ENCODE results near the gene PTGR2. TPM values are rescaled to one million over a fixed set of nuclear protein-coding genes. Genes with fewer than 3 reads are reported as not detected.

PTGR2 gene
- total and polyA plus RNA-seq, 2 donors (not counting 1 experiment from before 2014, with no cell fraction given) = 5.6 to 7.9 TPM

DNA sequence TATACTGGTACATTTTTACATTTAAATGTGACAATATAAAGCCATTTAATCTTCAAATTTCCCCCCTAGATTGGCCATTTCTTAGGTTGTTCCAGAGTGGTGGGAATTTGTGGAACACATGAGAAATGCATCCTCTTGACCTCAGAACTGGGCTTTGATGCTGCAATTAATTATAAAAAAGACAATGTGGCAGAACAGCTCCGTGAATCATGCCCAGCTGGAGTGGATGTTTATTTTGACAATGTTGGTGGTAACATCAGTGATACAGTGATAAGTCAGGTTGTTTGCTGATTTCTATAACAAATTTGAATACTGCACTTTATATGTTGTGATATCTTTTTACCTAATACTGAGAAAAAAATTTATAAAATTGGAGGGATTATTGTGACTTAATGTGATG is 27.4 kb downstream of the PTGR2 start:
- TF ChIP-seq CTCF (conservative IDR thresholded peaks at IDR 0.05 in 1 of 2, IDR thresholded peaks at IDR 0.05 in 1 of 2; ENCODE audit: low read depth in 1 of 2, low read length in 2 of 2) (no peak), EZH2 (IDR thresholded peaks at IDR 0.05; ENCODE audit: low read length, missing control alignments) (no peak)

DNA sequence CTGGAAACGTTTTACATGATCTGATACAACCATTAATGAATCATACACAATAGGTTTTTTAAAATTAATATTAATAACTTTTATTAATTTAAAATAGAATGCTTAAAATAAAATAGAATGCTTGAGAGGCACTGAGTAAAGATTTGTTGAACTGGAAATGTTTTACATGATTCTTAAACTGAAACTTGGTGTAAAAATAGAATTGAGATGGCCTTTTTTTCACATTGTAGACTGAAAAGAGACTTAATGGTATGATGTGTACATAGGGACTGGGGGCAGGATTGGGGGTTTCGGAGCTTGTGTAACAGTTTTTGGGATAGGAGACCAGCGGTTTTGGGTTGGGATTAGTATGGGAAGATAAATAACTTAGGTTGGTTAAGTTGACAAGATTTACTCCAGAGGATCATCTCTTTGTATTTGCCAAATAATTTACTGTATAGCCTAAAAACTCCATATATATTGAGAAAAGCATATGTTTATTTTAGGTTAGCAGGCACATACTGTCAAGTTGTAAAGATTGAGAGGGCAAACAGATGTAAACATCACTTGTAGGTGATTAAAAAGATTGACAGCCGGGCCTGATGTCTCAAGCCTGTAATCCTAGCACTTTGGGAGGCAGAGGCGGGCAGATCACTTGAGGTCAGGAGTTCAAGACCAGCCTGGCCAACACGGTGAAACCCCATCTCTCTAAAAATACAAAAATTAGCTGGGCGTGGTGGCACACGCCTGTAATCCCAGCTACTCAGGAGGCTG is 33.0 kb downstream of the PTGR2 start:
- H3K27ac ChIP-seq (ENCODE audit: insufficient read depth, low read length) = no peak overlapping the region
- peaks cover 5% of the 10 kb centered on the region for H3K4me1 ChIP-seq (ENCODE audit: control insufficient read depth, extremely low read depth, insufficient read depth, low read length)
- H4K20me1 ChIP-seq (ENCODE audit: control insufficient read depth, extremely low read depth, insufficient read depth, low read length) = no peaks in the 10 kb centered on the region
- H3K27me3 ChIP-seq (ENCODE audit: control insufficient read depth, insufficient read depth, low read length) = no peaks in the 10 kb centered on the region
- TF ChIP-seq CTCF (conservative IDR thresholded peaks at IDR 0.05 in 1 of 2, IDR thresholded peaks at IDR 0.05 in 1 of 2; ENCODE audit: low read depth in 1 of 2, low read length in 2 of 2) (no peak), EZH2 (IDR thresholded peaks at IDR 0.05; ENCODE audit: low read length, missing control alignments) (no peak)
- no peak overlapping the region for H3K9ac ChIP-seq (ENCODE audit: insufficient read depth, low read length)
- no peak overlapping the region for H3K4me3 ChIP-seq (replicated peaks in 1 of 4; ENCODE audit: control extremely low read depth in 1 of 4, insufficient read depth in 1 of 4, low read depth in 3 of 4, low read length in 4 of 4)
- peaks cover 38% of the 10 kb centered on the region for H3K79me2 ChIP-seq (ENCODE audit: control insufficient read depth, insufficient read depth, low read length)
- H2AFZ ChIP-seq (ENCODE audit: low read length) = no peak overlapping the region
- H3K4me2 ChIP-seq (ENCODE audit: extremely low read depth, insufficient read depth, low read length) = no peak overlapping the region
- no peaks in the 10 kb centered on the region for H3K9me3 ChIP-seq (ENCODE audit: control insufficient read depth, insufficient read depth, low read depth, low read length)
- H3K36me3 ChIP-seq (ENCODE audit: control insufficient read depth, insufficient read depth, low read length) = no peaks in the 10 kb centered on the region
- DNase-seq (ENCODE audit: low read depth in 2 of 2) = no peak

More for the DNA sequence above, 27.4 kb downstream of the PTGR2 start:
- H2AFZ ChIP-seq (ENCODE audit: low read length) = no peak overlapping the region
- no peak overlapping the region for H3K4me3 ChIP-seq (replicated peaks in 1 of 4; ENCODE audit: control extremely low read depth in 1 of 4, insufficient read depth in 1 of 4, low read depth in 3 of 4, low read length in 4 of 4)
- no peak overlapping the region for H3K4me2 ChIP-seq (ENCODE audit: extremely low read depth, insufficient read depth, low read length)
- H3K27ac ChIP-seq (ENCODE audit: insufficient read depth, low read length) = no peak overlapping the region
- no peak overlapping the region for H3K9ac ChIP-seq (ENCODE audit: insufficient read depth, low read length)
- H3K36me3 ChIP-seq (ENCODE audit: control insufficient read depth, insufficient read depth, low read length) = no peaks in the 10 kb centered on the region
- DNase-seq (ENCODE audit: low read depth in 2 of 2) = peak; percentile 33 to 44
- no peaks in the 10 kb centered on the region for H3K4me1 ChIP-seq (ENCODE audit: control insufficient read depth, extremely low read depth, insufficient read depth, low read length)
- no peaks in the 10 kb centered on the region for H3K9me3 ChIP-seq (ENCODE audit: control insufficient read depth, insufficient read depth, low read depth, low read length)
- H3K79me2 ChIP-seq (ENCODE audit: control insufficient read depth, insufficient read depth, low read length) = no peaks in the 10 kb centered on the region
- no peaks in the 10 kb centered on the region for H4K20me1 ChIP-seq (ENCODE audit: control insufficient read depth, extremely low read depth, insufficient read depth, low read length)
- no peaks in the 10 kb centered on the region for H3K27me3 ChIP-seq (ENCODE audit: control insufficient read depth, insufficient read depth, low read length)

DNA sequence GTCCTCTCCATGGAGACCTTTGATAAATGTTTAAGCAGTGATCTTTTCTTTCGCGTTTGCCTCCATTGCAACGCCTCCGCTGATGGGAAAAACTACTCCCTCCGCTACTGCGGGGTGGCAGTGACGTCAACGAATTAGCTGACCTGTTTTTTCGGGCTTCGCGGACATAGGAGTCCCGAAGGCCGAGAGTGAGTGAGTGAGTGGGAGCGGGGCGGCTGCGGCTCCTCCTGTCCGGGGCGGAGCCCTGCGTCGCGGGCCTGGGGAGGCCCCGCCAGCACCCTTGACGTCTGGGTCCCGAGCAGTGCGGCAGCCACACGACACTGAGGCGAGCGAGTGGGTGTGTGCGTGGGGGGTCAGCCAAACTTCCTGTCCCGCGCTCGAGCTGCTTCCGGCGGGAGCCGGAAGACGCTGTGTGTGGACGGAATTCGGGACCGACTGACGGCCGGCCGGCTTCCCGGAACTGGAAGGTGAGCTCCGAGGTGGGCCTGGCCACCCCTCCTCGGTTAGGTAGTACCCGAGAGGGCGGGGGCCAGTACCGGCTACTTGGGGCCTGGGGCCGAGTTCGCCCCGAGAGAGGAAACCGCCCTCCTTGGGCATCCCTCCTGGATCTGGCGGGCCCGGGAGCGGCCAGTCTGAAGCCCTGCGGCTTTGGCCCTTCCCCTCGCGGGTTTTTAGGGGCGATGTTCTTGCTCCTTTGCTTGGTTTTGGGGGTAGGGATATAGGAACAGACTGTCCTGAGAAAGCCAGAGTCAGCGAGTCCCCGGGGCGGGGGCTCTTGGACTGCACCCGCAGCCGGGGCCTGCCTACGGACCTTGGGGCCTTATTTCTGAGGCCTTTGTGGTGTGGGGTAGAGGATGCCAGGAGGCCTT is 35.1 kb downstream of the PTGR2 start, which contains the start of gene ZNF410:
ZNF410 (plus strand) TSS at position 411 of the 869 bp plus-strand sequence. CDS start 5,317 bp downstream, outside the sequence.
- H3K27me3 ChIP-seq (ENCODE audit: control insufficient read depth, insufficient read depth, low read length) = no peaks in the 10 kb centered on the region
- peak; percentile 98 for DNase-seq (ENCODE audit: low read depth in 2 of 2)
- H3K4me1 ChIP-seq (ENCODE audit: control insufficient read depth, extremely low read depth, insufficient read depth, low read length) = peaks cover 5% of the 10 kb centered on the region
- peak within 1 kb of the TSS; percentile 99 for H3K27ac ChIP-seq (ENCODE audit: insufficient read depth, low read length)
- H3K9me3 ChIP-seq (ENCODE audit: control insufficient read depth, insufficient read depth, low read depth, low read length) = no peaks in the 10 kb centered on the region
- H3K9ac ChIP-seq (ENCODE audit: insufficient read depth, low read length) = peak within 1 kb of the TSS; percentile 86
- H3K4me2 ChIP-seq (ENCODE audit: extremely low read depth, insufficient read depth, low read length) = peak within 1 kb of the TSS; percentile 95
- H3K36me3 ChIP-seq (ENCODE audit: control insufficient read depth, insufficient read depth, low read length) = no peaks in the 10 kb centered on the region
- TF ChIP-seq EZH2 (IDR thresholded peaks at IDR 0.05; ENCODE audit: low read length, missing control alignments) (no peak), CTCF (conservative IDR thresholded peaks at IDR 0.05 in 1 of 2, IDR thresholded peaks at IDR 0.05 in 1 of 2; ENCODE audit: low read depth in 1 of 2, low read length in 2 of 2) (no peak)
- H3K79me2 ChIP-seq (ENCODE audit: control insufficient read depth, insufficient read depth, low read length) = peaks cover 58% of the 10 kb centered on the region
- peak within 1 kb of the TSS; percentile 62 to 97 (median 80) for H3K4me3 ChIP-seq (replicated peaks in 1 of 4; ENCODE audit: control extremely low read depth in 1 of 4, insufficient read depth in 1 of 4, low read depth in 3 of 4, low read length in 4 of 4)
- no peaks in the 10 kb centered on the region for H4K20me1 ChIP-seq (ENCODE audit: control insufficient read depth, extremely low read depth, insufficient read depth, low read length)
- peak within 1 kb of the TSS; percentile 94 for H2AFZ ChIP-seq (ENCODE audit: low read length)
